ENCODE results near the gene MCTP1.

MCTP1 gene

GRCh38 chr5:95159603-95160002, 125.3 kb downstream of the MCTP1 start:
- TF ChIP-seq CTCF (conservative IDR thresholded peaks at IDR 0.05; ENCODE audit: control insufficient read depth, insufficient read depth, low read depth, low read length): no peak
- no peak overlapping the region for H3K4me3 ChIP-seq (ENCODE audit: control insufficient read depth, low read depth, low read length)
- no peak for DNase-seq (ENCODE audit: low read depth)

- TF ChIP-seq CTCF (conservative IDR thresholded peaks at IDR 0.05; ENCODE audit: control insufficient read depth, insufficient read depth, low read depth, low read length): no peak
- H3K4me3 ChIP-seq (ENCODE audit: control insufficient read depth, low read depth, low read length): no peak overlapping the region
- DNase-seq (ENCODE audit: low read depth): no peak
Measured at GRCh38 chr5:95155888-95156287, 129.0 kb downstream of the MCTP1 start.

GRCh38 chr5:95153511-95153910, 131.4 kb downstream of the MCTP1 start:
- TF ChIP-seq CTCF (conservative IDR thresholded peaks at IDR 0.05; ENCODE audit: control insufficient read depth, insufficient read depth, low read depth, low read length): no peak
- no peak overlapping the region for H3K4me3 ChIP-seq (ENCODE audit: control insufficient read depth, low read depth, low read length)
- no peak for DNase-seq (ENCODE audit: low read depth)

GRCh38 chr5:95152535-95152934, 132.4 kb downstream of the MCTP1 start:
- TF ChIP-seq CTCF (conservative IDR thresholded peaks at IDR 0.05; ENCODE audit: control insufficient read depth, insufficient read depth, low read depth, low read length): no peak
- DNase-seq (ENCODE audit: low read depth): no peak
- H3K4me3 ChIP-seq (ENCODE audit: control insufficient read depth, low read depth, low read length): no peak overlapping the region

GRCh38 chr5:95152131-95152530, 132.8 kb downstream of the MCTP1 start:
- no peak for TF ChIP-seq CTCF (conservative IDR thresholded peaks at IDR 0.05; ENCODE audit: control insufficient read depth, insufficient read depth, low read depth, low read length)

GRCh38 chr5:95151694-95152093, 133.2 kb downstream of the MCTP1 start:
- DNase-seq (ENCODE audit: low read depth): no peak
- TF ChIP-seq CTCF (conservative IDR thresholded peaks at IDR 0.05; ENCODE audit: control insufficient read depth, insufficient read depth, low read depth, low read length): no peak

More at GRCh38 chr5:95152131-95152530, 132.8 kb downstream of the MCTP1 start:
- no peak for DNase-seq (ENCODE audit: low read depth)
- H3K4me3 ChIP-seq (ENCODE audit: control insufficient read depth, low read depth, low read length): no peak overlapping the region

GRCh38 chr5:95149387-95149786, 135.5 kb downstream of the MCTP1 start:
- no peak for TF ChIP-seq CTCF (conservative IDR thresholded peaks at IDR 0.05; ENCODE audit: control insufficient read depth, insufficient read depth, low read depth, low read length)
- H3K4me3 ChIP-seq (ENCODE audit: control insufficient read depth, low read depth, low read length): no peak overlapping the region
- DNase-seq (ENCODE audit: low read depth): no peak

More at GRCh38 chr5:95151694-95152093, 133.2 kb downstream of the MCTP1 start:
- H3K4me3 ChIP-seq (ENCODE audit: control insufficient read depth, low read depth, low read length): no peak overlapping the region

Data from fibroblast of mammary gland (primary cell).